Left forelimb (tissue), 1 donor: ENCODE measurements around the gene GBGT1.

Source experiments
- DNase-seq: peaks from one replicate; pipeline ENCODE4 v3.0.0-alpha.2; 2018; ENCODE audit warnings: low spot score

GBGT1 gene

DNA sequence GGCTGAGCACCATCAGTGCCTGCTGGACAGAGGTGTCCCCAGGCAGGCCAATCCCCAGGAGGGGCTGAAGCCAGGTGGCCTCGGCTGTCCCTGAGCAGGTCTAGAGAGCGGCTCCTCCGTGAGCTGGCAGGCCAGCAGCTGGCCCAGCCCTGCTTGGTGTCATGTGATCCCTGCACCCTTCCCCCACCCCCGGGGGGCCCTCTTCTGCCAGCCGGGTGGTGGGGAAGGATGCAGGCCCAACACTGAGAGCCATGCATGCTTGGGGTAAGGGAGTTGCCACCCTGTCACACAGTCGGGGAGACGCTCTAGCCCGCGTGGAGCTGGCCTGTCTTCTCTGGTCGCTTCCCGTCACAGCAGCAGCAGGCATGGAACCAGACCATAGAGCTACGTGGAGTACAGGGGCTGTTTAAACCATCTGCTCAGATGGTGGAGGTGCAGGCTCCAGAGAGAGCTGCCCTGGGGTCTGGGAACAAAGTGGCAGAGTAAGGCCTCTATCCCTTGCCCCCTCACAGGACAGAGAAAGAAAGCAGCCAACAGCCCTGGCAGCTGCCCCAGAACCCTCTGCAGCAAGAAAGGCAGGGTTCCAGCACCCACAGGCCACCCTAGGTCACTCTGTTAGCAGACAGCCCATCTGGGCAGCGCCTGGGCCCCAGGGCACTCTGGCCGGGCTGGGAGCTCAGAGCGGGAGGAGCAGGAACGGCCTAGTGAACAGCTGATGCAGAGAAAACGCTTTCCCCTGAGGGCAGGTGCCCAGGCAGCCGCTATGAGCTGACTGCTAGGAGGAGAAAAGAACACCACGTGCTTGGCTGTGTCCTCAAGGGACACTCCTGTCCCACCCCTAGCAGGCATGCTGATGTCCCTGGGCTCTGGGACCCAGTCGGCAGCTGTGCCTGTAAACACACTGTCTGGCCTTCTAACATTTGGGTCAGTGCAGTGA lies 49.5 kb downstream of the GBGT1 start:
- peak; percentile 66 for DNase-seq

DNA sequence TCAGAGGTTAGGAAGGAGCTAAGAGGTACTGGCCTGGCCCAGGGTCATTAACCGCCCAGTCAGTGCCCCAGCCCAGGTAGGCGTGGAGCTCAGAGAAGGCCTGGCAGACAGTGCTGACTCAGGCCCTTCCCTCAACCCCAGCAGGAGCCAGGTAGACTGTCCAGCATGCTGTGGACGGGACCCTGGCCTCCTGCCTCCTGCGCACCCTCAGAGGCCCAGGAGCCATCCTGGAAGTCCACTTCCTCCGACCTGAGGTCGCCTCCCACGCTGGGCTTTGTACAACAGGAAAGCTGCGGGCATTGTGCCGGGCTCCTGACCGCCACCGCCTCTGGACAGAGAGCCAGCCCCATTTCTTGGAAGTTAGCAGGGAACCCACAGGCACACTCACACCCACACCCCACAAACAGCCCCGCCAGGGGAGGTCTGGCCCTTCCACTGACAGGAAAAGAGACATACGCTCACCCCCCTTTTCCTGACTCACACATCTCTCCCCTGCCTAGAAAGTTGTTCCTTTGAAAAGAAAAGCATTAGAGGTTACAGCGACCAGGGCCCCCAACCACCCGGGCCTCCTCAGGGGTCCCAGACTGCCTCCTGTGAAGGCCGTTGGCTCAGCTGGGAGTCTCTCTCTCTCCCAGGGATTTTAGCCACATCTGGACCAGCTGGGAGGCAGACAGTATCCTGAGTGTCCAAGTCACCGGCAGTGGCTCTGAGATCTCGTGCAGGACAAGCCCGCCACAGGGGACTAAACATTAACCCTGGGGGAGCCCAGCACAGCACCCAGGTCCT lies 50.4 kb downstream of the GBGT1 start:
- DNase-seq, result peak; percentile 70

DNA sequence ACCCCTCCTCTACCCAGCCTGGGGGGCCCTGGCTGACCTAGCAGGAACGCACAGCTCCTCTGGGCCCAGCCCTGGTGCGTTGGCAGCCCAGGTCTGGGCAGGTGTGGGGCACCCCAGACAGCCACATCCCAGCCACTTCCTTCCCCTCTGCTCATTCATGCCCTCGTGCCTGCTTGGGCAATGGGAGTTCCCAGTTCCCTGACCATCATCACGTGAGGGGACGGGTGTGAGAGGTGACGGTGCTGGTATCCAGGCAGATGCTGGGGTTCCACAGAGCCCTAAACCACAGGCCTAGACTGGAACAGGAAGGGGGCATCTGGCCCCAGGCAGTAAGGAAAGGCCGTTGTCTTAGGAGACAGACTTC lies 51.1 kb downstream of the GBGT1 start:
- DNase-seq, result peak; percentile 63

DNA sequence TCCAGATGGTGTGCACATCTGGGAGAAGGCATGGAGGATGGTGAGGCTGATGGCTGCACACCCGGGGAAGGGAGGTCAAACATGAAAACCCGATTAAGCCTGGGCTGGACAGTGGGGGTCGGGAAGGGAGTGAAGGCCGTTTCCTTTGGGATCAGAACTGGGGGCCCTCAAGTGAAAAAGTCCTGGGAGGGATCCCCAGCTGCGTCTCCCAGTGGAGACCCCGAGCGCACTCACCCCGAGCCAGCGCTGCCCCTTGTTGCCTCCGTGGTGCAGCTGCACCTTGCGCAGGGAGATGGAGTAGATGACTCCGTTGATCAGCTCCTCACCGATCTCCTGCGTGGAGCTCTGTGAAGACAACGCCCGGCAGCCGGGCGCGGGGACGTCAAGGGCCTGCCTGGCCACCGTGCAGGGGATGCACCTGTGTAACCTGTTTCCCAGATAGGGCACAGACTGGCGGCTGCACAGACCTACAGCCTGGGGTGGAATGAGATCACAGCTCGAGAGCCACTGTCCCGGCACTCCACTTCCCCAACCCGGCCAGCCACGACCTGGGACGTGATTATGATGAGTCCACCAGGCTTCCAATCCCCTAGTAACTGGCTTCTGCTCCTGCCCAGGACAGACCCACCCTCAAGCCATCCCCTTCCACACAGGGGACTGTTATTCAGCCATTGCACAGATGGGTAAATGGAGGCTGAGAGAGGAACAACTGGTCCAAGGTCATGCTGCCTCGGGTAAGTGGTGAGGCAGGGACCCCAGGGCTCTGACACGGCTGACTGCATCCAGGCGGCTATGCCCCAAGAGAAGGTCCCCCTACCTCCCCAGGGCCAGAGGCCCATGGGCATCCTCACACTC lies 51.7 kb downstream of the GBGT1 start:
- DNase-seq, result peak; percentile 50

DNA sequence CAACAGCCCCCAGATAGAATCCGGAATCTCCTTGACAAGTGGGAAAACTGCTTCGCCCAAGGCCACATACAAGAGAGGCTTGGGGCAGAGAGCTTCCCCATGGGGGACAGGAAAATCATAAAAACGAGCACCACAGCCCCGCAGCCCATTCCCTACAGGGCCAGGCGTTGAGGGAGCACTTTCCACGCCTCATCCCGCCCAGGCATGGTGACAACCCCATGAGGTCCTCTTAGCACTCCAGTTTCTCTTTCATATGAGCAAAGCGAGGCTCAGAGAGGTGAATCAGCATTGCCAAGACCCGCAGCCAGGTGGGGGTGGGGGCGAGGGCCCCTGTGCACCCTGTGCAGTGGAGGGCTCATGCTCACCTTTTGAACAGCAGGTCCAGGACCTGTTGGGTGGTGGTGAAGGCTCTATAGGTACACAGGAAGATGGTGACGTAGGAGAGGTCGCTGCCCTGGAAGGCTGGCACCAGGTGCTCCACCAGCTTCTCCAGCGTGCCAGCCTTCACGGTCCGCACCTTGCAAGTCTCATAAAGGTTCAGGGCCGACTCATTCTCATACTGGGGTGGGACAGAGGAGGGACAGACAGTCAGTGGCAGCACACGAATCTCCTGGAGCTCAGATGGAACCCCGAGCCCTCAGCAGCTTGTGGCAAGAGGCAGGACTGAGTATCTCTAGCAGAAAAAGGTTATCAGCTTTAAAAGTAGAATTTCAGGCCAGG lies 53.6 kb downstream of the GBGT1 start:
- DNase-seq, result peak; percentile 36

DNA sequence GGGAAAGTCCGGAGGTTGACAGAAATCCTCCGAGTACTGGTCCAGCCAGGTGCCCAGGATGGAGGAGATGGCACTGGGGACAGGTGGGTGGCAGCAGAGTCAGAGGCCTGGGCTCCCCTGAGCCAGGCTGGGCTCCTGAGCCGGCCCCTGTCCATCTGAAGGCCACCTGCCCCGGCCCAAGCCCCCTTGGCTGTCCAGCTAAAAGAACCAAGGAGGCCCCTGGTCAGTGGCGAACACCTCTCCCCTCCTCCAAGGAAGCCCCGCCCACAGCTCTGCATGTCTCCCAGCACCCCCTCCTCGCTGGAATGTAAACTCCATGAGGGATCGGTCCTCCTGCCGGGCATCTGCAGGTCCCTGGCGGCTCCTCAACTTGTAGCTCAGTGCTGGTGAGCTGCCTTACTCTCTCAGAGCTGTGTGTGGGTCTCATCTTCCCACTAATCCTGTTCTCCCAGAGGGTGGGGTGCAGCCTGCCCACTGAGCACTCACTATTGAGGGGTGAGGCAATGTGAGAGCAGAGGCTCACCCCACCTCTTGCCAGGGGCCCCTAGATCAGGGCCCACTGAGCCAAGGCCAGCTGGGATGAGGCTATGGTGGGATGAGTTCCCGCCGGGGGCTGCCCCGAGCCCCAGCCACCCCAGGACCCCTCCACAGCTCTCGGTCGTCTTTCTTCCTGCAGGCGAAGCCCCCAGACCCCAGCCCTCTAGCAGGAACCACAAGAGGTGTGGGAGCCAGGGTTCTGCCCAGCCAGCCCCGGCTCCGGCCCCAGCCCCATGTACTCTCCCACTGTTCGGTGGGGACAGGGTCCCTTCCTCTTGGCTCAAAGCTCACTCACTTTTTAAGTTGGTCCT lies 54.7 kb downstream of the GBGT1 start:
- DNase-seq, result peak; percentile 53

DNA sequence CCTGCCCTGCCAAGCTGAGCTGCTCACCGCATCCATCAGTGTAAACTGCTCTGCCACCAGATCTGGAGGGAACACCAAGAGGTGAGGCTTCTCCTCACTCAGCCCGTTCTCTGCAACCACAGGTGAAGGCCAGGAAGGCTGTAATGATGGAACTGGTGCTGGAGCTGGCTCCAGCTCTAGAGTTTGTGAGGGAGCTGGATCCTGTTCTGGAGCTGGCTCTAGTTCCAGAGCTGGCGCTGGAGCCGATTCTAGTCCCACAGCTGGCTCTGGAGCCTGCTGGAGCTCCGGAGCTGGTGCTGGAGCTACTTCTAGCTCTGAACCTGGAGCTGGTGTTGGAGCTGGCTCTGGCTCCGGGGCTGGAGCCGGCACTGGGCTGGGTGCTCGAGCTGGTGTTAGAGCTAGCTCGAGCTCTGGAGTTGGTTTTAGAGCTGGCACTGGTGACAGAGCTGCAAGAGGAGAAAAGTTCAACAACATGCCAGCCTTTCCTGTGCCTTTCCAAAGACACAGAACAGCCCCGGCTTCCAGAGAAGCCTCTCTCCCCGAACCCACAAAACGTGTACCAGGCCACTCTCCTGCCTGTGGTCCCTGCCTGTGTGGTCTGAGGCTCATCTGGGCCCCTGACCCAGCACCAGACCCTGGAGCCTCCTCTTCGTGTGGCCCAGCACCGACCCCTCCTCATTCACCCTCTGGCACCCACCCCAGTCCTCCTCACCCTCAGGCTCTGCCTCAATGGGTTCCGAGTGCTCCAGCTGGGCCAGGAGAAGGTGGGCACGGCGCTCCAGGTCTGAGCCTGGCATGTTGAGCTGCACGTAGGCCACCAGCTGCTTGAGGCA lies 55.5 kb downstream of the GBGT1 start:
- no peak for DNase-seq

DNA sequence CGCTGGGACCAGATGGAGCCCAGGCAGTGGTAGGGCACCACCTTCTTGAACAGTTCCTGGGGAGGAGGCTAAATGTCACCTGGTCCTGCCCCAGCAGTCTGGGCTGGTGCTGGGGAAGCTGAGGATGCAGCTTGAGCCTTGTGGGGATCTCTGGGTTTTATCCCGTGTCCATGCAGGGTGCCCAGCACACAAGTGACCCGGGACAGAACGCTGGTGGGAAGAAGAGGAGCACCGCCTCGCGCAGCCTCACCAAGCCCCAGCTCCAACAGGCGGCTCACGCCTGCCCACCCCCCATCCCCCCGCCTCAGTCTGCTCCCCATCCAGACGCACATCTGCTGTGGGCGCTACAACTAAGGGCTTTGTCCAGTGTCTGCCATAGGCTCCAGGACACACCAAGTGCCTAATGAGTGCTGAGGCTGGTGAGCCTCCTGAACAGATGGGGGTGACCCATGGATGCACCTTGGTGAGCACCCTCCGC lies 56.4 kb downstream of the GBGT1 start:
- peak; percentile 53 for DNase-seq

DNA sequence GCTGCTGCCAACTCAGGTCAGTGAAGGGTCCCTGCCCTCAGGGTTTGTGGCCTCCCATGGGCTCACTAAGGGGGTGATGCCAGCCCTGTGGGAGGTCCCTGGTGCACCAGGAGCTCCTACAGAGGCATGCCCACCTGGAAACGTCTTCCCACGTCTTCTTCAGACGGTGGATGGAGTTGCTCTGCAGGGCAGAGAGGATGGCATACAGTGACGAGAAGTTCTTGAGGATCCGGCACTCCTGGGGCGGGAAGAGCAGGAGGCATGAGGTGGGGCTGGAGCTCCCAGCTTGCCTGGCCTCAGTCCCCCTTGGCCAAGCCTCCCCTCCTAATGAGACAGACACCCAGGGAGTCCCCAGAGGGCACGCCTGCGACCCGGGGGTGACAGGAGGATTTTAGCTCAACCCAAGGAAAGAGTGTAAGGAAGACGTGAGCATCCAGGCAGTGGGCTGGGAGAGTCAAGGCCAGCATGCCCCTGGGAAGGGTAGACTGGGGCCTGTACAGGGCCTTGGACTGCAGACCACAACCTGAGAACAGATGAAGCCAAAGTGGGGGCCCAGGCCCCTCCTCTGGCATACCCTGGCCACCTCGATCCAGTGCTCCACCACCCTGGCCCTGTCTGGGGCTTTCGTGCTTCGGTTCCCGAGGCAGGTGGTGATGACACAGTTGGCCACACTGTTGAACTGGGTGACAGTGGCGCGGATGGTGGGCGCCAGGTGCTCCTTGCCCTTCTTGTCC lies 57.0 kb downstream of the GBGT1 start:
- DNase-seq, result peak; percentile 53

DNA sequence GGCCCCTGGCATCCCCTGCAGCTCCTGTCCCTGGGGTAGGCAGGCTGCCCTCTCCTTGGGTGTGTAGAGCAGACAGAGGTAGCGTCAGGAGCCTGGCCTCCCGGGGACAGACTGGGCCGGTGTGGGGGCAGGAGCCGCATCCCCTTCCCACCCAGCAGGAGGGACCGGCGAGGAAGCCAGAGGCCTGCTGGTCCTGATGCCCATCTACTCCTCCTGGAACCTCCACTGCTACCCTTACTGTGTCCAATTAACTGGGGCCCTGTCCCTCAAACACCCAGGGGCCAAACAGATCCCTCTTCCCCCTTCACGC lies 58.3 kb downstream of the GBGT1 start:
- DNase-seq, result peak; percentile 62

DNA sequence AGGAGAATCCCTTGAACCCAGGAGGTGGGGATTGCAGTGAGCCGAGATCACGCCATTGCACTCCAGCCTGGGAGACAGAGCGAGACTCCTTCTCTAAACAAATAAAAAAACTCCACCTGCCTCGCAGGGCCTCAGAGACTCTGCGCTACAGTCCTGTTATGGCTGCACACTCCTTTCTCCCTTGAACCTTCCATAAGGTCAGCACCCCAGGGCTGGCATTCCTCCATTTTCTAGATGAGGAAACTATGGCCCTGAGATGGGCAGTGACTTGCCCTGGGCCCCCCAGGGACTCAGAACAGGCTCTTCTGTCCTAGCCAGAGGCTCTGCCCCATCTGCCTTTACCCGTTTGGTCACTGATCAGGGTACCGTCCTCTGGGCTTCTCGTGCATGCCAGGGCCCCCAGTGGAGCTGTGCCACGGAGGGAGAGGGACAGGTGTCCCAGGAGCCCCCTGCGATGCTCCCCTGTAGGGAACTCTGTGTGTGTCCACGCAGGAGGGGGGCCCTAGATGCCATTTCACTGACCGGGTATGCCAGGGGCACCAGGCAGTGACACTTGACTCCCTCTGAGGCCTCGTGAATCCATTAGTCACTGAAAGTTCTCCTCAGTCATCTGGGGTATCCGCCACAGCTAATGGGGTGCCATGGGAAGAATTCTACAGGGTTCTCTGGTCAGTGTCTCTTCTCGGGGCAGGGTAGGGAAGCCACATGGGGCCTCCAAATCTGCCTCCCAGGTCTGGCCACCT lies 58.8 kb downstream of the GBGT1 start:
- DNase-seq, result peak; percentile 57

DNA sequence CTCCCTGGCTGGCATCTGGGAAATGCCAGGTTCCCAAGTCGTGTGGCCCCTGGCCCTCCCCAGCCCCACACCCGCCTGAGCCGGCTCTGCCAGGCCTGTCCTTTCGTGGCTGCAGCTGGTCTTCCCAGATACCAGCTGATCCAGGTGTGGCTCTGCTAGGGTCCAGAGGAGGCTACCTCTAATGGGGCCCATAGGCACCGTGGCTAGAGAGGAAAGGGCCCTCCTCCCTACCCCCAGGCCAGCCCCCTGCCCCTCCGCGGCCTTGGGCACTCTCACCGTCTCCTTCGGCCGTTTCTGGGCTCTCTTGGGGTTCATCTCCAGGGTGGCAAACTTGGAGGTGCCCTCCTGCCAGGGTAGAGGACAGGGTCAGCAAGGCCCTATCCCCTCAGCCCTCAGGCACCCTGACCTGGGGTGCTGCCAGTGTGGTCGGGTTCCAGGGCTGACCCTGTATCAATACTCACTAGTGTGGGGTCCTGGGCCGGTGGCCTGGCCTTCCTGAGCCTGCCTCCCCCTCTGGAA lies 59.7 kb downstream of the GBGT1 start:
- DNase-seq, result peak; percentile 57

DNA sequence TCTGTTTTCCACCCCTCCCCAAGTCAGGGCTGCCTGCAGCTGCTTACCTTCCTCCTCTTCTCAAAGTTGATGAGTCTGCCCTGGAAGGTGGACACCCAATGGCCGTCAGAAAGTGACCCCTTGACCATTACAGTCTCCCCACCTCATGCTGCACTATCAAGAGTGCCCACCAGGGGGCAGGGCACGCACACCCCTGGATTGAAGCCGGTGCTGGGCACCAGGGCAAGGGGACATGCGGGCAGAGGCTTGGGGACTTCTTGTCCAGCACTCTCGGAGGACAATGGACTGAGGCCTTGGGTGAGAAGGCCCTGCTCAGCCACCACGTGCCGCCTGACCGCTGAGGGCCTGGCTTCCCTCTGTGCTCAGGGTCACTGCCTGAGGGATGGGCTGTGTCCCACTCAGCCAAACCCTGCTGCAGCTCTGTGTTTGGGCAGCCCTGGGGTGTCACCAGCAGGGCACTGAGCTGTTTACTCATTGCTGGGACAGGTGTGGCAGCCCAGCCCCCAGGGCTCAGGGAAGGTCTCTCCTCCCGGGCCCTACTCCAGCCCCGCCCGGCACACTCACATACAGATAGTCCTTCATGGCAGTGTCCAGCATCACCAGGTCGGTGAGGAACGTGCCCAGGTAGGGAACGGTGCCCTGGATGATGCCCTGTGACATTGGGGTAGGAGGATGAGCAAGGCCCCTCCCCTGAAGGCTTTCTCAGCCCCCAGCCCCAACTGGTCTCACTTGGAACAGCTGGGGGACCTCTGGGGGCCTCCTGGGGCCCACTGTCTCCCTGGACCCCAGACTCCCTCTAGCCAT lies 60.3 kb downstream of the GBGT1 start:
- peak; percentile 78 for DNase-seq
